NCI-H460 (cell line): ENCODE data around the gene GUCY1B1. TPM values are rescaled to one million over a fixed set of nuclear protein-coding genes. Genes with fewer than 3 reads are reported as not detected.
"Not testable (repeated sequence)": the region's sequence is repeated elsewhere in the genome, so short reads cannot be mapped to it uniquely, and the experiment has no call there.

ENCODE experiments used
- DNase-seq: peaks from one replicate; pipeline ENCODE4 v3.0.0-alpha.2; 2016; ENCODE audit warnings: low read depth; ENCODE audit errors: extremely low read depth
- total RNA-seq: library from RNA; depleted of rRNA; stranded (reverse); fragments of >200 nt; shearing (Covaris generic); gene quantifications from 2 replicates; pipeline ENCODE4 v1.2.3, GENCODE V29; 2014

GUCY1B1 gene
- total RNA-seq, 1 experiment from 2014 or later = 1.1 TPM

DNA sequence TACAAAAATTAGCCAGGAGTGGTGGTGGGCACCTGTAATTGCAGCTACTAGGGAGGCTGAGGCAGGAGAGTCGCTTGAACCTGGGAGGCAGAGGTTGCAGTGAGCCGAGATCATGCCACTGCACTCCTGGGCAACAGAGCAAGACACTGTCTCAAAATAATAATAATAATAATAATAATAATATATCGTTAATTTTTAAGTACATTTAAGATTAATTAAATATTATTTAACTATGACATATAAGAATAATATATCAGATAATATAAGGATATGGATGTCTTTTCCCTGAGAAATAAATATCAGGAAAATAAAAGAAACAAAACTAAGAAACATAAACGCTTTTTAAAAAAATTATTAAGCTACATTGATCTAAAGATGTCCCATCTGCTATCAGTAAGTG, 38.8 kb downstream of the GUCY1B1 start:
- DNase-seq = not testable (repeated sequence)

DNA sequence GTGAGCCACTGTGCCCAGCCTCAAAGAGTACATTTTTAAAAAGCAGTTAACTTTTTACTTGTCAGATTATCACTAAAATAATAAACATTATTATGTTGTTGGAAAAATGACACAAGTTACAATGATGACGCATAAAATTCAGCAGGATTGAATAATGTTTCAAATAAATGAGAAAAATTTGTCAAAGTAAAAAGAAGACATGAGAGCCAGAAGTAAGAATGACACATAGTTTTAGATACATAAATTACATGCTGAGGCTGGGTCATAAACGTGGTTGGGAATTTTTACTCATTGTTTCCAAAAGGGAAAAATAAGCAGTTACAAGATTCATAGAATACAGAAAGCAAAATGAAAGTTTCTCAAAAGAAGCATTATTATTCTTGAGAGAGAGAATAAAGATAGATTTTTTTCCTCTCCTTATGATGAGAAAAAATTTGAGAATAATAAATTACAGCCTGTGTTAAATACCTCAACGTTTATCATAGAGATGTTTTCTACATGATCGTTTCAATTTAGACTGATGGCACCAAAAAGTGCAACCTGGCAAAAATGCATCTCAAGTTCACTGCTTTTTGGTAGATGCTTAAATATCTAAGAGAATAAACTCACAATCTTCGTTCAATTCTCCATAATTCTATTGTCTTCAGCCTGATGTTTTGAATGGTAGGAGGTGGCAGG, 40.4 kb downstream of the GUCY1B1 start:
- DNase-seq = no peak

DNA sequence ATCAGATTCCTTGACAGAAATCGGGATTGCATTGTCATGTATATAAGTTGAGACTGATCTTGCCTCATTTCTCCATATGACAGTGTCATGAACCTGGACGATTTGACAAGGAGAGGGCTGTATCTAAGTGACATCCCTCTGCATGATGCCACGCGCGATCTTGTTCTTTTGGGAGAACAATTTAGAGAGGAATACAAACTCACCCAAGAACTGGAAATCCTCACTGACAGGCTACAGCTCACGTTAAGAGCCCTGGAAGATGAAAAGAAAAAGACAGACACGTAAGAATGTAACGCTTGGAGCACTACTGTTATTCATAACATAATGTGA, 40.9 kb downstream of the GUCY1B1 start:
- no peak for DNase-seq

DNA sequence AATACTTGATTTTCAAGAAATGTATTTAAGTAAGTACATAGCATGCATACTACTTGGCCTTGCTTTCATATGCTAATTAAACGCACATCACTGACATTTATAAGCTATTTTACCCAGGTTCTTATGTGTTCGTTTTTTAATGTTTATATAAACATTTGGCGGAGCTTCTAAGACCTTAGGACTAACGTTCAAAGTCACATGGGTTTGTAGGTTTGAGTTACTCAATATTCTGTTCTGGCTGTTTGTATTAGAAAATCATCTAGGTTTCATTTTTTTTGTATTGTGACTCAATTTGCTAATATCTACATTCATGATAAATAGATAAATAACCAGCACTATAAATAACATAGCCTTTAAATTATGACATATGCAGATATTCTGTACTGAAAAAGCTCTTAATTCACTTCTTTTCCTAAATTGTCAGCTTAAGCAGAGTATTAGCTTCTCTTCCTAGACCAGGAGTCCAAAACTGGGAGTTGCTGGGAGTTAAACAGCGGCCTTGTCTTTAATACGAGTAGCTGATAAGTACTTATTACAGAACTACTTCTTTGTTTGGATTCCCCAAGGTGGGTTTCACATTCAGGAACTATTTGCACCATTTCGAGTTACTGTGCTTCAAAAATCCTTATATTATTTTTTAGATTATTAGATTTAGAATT, 42.0 kb downstream of the GUCY1B1 start:
- DNase-seq = no peak

DNA sequence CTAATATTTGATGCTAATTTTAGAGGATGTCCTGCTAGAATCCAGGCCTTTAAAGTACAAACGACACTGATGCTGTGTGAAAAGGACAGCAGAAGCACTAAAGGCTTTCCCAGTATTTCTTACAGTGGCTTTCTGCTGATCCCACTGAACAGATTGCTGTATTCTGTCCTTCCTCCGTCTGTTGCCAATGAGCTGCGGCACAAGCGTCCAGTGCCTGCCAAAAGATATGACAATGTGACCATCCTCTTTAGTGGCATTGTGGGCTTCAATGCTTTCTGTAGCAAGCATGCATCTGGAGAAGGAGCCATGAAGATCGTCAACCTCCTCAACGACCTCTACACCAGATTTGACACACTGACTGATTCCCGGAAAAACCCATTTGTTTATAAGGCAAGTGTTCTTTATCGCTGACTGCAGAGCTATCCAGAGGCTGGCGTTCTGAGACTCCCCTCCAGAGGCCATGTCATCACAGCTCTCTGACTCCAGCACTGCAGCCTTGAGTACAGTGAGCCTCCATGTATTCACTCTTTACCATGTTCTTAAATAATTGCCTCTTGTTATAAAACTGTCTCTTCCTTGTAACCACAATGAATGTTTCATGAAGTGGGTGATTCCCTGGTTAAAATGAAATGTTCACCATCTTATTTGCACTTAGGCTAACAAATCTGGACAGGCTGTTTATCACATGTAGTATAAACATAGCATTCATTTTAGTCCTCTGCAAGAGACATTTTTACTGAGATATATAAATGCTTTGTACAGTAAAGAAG, 43.6 kb downstream of the GUCY1B1 start:
- DNase-seq = no peak

DNA sequence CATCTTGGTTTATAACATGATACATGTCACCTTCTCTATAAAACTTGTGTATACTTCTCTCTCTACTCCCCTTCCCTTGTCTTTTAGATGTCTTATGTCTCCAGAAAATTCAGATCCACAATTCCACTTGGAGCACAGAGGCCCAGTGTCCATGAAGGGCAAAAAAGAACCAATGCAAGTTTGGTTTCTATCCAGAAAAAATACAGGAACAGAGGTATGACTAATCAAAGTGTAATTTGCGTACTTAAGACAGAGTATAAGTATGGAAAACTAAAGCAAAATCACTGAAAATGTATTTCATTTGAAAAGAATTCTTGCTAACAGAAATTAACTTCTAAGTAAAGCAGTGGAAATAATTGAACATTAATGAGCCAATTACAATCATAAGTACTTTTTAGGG, 46.2 kb downstream of the GUCY1B1 start:
- DNase-seq = no peak

DNA sequence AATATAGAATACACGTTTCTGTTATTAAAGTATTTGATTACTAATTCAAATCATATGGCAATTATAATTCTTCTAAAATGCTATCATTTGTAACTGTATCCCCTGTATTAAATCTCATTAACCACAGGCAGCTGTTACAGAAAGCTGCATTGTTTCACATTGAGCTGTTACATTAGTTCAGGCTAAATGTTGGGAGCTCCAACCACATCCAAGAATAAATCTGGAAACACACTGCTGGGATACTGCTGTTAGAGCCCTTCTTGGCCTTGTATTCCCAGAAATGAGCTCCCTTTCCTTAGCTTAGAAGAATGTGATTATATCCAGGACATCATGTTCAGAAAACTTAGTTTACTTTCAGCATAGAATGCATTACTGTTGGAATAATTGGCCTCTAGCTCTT, 48.2 kb downstream of the GUCY1B1 start:
- no peak for DNase-seq

DNA sequence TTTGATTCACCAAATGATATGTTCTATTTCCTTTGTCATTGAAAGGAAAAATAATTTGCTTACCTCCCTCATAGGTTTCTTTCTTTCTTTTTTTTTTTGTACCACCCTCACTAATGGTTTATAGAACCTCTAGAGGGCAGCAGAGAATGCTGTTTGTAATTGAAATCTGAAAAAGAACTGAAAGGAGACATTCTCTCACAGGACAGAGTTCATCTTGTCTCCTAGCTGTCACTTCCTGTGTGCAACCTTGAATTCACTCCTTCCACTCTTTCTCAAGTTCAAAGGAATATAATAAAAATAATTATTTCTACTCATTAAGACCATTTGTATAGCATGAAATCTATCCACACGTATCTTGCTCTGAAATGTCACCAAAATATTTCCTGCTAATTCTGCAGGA, 51.0 kb downstream of the GUCY1B1 start:
- peak; percentile 81 for DNase-seq

DNA sequence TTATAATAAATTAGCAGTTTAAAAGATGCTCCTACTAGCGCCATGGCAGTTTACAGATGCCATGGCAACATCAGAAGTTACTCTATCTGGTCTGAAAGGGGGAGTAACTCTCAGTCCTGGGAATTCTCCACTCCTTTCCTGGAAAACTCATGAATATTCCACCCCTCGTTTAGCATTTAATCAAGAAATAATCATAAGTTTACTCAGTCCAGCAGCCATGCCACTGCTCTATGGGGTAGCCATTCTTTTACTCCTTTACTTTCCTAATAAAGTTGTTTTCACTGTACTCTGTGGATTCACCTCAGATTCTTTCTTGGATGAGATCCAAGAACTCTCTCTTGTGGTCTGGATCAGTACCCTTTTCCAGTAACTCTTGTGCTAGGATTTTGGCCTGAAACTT, 52.3 kb downstream of the GUCY1B1 start:
- no peak for DNase-seq

DNA sequence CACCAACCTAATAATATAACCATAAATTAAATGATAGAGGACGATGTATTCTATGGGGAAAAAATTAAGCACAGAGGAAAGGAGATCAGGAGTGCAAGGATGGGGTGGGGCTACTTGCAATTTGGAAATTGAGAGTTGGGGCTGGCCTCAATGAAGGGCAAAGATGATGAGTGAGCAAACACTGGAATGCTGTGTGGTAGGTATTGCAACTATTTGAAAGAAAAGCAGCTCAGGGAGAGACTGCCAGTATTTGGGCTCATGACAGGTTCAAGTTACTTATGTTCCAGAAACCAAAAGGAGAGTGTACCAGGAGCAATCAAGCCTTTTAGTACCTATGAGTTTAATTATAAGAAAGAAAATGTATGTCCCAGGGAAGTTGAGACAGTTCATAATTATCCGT, 59.8 kb downstream of the GUCY1B1 start:
- DNase-seq = no peak

DNA sequence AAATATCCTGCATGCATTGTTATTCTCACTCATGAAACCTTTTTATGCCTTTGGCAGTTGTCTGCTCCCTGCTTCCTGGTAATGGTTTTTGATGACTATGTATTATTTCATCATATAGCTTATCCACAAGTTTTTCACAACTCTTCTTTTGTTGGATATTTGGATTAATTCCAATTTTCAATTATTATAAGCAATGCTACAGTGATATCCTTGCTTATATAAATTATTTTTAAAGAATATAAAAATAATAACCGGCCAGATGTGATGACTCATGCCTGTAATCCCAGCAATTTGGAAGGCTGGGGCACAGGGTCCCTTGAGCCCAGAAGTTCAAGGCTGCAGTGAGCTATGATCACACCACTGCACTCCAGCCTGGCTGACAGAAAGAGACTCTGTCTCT, 60.2 kb downstream of the GUCY1B1 start:
- no peak for DNase-seq

DNA sequence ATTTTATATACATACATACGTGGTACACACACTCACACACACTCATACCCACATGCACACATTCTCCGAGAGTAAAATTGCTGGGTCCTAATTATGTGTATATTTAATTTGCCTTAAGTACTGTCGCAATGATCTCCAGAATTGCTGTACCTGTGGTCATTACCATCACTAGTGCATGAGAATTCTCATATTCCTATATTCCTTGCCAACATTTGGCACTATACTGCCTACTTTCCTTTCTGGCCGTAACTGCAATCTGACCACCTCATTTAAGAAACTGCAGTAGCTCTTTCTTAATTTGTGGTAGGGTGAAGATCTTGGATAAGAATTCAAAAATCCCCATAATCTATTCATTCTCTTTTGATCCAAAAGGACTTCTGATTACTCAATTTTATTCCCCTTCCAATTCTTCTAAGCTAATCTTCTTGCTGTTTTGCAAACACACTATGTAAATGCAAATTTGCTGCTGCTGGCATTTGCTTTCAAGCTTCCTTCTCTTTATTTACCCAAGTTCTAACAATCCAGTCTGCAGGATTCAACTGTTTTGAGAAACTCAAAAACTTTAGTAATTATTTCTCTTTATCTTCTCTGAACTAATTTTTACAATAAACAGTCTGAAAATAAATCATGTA, 62.2 kb downstream of the GUCY1B1 start:
- no peak for DNase-seq

DNA sequence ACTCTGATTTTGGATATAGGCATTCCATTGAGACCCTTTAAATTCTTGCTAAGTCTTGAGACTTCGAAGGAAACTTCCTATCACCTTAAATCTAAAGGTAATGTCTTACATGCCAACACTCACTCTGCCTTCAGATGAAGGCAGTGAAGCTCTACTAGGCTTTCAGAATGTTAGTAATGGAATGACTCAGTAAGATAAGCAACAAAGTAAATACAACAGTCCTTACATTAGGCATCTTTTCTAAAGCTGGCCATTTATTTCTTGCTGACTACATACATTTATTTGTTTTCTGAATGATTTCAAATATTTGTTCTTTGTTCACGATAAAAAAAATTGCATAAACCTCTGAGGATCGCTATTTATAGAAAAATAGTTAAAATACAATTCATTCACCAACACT, 63.8 kb downstream of the GUCY1B1 start:
- DNase-seq = no peak

DNA sequence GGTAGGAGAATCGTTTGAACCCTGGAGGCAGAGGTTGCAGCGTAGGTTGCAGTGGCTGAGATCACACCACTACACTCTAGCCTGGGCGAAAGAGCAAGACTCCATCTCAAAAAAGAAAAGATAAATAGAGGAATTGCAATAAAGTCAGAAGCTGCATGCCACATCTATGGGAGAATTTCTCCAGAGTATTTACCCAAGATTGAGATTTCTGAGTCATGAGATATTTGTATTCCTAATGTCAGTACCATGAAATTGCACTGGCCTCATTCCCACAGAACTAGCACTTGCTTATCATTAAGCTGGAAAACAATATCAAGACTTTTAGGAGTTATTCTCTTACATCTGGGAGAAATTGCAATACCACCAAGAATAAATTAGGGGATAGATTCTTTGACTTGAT, 69.8 kb downstream of the GUCY1B1 start:
- peak; percentile 1 for DNase-seq

DNA sequence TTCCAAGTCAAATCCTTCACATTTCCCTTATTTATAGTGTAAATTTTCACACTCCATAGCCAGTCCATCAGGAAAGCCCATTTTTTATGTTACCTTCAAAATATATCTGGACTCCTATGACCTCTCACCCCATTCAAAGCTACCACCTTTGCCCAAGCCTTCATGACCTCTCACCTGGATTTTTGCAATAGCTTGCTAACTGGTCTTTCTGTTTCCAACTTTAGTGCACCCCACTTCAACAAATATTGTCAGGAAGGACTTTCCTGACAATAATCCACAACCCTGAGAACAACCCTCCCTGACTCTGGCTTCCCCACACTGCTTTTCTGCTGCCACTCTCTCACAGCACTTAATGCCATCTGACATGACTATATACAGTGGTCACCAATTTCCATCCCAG, 73.8 kb downstream of the GUCY1B1 start:
- DNase-seq = no peak

DNA sequence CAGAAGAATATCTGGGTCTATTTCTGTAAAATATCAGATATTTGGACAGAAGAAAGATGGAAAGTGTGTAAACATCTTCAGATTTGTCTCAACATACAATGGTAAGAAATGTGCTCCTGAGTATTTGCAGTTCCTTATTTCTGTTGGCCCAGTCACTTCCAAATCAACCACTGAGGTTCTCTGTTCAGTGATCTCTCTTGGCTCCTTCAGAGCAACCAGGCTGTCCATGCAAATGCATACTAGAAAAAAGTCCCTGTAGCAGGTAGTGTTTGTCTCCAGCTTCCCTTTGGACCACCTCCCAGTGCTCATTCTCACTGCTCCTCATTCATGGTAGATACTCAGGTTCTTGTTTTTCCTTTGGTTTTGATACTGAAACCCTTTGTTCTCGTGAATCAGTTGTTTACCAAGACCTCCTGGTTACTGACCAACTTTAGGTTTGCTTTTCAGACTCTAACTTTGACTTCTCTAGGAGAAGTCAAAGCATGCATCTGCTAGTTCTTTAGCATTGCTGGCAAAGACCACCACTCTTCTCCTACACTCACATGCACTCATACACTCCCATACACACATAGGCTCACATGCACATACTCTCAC, 78.5 kb downstream of the GUCY1B1 start:
- DNase-seq = no peak

DNA sequence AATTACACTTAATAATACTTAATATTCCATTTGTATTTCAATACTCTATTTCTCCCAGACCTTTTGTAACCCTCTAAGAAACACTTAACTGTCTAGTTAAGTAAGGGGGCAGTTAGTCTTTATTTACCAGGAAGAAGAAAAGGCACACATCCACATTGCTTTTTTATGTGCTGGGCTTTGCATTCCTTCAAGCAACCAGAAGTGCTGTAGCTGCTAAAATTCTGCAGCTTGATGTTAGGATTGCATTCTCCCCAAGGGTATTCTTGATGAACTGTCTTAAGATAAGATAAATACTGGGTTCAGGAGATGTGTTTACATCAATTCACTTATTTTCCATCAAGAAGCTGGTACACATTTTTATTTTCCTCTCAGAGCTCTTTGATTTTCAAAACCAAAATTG, 83.3 kb downstream of the GUCY1B1 start:
- no peak for DNase-seq

DNA sequence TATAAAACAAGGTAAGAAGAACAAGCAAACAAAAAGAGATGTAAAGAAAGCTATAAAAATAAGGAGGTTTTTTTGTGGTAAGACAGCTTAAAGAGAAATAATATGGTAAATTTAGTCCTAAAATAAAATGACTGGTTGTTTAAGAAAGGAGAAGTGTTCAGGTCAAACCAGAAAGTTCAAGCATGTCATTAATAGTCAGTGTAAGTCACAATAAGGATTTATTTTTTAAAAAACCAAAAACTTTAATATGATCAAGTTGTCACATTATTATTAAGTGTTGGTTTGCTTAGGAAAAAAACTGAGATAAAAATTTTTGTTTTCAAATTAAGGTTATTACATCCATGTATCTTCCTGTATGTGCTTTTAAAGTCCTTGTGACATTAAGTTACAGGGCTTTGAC, 88.1 kb downstream of the GUCY1B1 start:
- no peak for DNase-seq

DNA sequence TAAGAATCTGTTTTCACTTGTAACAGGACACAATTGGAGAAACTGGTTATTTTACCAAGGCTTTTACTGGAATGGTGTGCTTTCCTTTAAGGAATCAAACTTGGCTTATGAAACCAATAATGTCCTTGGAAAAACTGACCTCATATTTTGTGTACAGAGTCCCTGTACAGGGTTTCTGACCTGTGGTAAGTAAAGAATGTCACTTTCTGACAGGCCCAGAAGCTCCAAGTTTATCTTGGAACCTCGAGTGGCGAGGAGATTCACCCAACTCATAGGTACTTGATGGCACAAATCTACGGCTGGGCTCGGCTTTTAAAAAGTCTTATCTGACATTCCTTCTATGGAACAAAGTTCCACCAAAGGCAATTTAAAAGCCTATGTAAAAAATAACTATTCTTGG, 90.2 kb downstream of the GUCY1B1 start:
- DNase-seq = no peak

DNA sequence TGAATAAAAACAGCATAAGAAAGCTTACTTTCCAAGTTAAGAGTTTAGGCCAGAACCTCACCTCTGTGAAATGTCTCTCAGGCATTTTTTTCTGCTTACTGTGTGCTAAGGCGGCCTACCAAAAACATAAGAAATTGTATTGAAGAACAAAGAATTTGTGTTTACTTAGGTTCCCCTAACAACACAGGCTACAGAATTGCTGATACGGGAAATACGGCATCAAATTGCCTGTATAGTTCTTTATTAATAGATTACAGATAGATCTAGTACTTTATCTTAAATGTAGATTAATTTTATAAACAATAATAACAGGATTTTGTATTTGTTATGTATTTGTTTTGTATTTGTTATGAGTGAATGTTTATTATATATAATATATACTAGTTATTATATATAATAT, 94.4 kb downstream of the GUCY1B1 start:
- DNase-seq = no peak

DNA sequence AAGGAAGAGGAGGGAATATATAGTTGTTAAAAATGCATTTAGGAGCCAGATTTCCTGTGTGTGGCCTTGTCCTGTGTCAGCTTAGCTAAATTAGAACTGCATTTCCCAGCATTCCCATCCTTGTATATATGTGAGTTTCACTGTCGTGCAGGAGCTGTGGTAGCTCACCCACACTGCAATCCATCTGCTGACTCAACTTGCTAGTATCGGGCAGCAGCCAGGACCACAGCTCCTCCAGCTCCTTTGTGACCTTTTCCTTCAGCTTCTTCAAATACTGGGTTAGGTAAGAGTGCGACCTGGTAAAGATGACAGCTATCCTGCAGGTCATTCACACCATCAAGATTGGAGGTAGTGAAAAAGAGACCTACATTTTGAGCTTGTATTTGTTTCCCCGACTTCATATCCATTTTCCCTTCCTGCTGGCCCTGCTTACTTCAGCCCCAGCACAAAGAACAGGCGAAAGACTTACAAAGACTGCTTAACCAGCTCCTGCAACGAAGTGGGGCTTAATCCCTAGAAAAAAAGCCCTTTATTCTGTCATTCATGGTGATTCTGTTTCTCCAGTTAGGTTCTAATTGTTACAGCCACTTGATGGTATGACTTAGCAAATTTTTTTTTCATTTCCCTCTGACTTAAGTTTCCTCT, 95.9 kb downstream of the GUCY1B1 start:
- DNase-seq = peak; percentile 71
